DND-41 (cell line): Measurements from ENCODE around the gene CYP46A1.

ENCODE experiments used
- ATAC-seq: fragments of 200-7000 bp; cut with Tn5 transposase; 3 replicates; pipeline ENCODE4 v1.9.1; 2021; ENCODE audit warnings: low read depth; ENCODE audit not compliant: insufficient read depth
- DNase-seq: peaks from one replicate; pipeline ENCODE4 v3.0.0-alpha.2; 2020
- H2AFZ ChIP-seq: 2 replicates; pipeline ENCODE4 v1.6.0; 2012; ENCODE audit warnings: low read depth, low read length
- H3K27ac ChIP-seq: 2 replicates; pipeline ENCODE4 v1.5.1; 2012; ENCODE audit warnings: low read length, inconsistent platforms
- H3K27me3 ChIP-seq: fragments of 200-600 bp; sonication (generic); 2 replicates; pipeline ENCODE4 v1.6.0; 2012; ENCODE audit warnings: low read length, mild to moderate bottlenecking, inconsistent platforms; ENCODE audit not compliant: insufficient read depth, poor library complexity
- H3K36me3 ChIP-seq: 2 replicates; pipeline ENCODE4 v1.5.1; 2012; ENCODE audit warnings: low read length, inconsistent platforms; ENCODE audit not compliant: insufficient read depth
- H3K4me1 ChIP-seq: 2 replicates; pipeline ENCODE4 v1.5.1; 2012; ENCODE audit warnings: mild to moderate bottlenecking, low read length; ENCODE audit not compliant: insufficient read depth
- H3K4me2 ChIP-seq: 2 replicates; pipeline ENCODE4 v1.6.0; 2012; ENCODE audit warnings: mild to moderate bottlenecking, moderate library complexity, low read length, inconsistent platforms; ENCODE audit not compliant: insufficient read depth
- H3K4me3 ChIP-seq, 2 experiments: fragments of 200-600 bp in 1 of 2; shearing (Covaris generic) in 1 of 2; 2 replicates each; pipeline ENCODE4 v1.5.1; 2012 to 2016; ENCODE audit warnings: inconsistent platforms in 2 of 2, low read length in 2 of 2, mild to moderate bottlenecking in 2 of 2, low read depth in 1 of 2, moderate library complexity in 1 of 2
- H3K79me2 ChIP-seq: 2 replicates; pipeline ENCODE4 v1.6.0; 2012; ENCODE audit warnings: low read length, inconsistent platforms; ENCODE audit not compliant: insufficient read depth
- H3K9ac ChIP-seq: 2 replicates; pipeline ENCODE4 v1.6.0; 2012; ENCODE audit warnings: low read depth, mild to moderate bottlenecking, inconsistent platforms, low read length, moderate library complexity
- H3K9me3 ChIP-seq: 2 replicates; pipeline ENCODE4 v1.5.1; 2012; ENCODE audit warnings: low read length, moderate library complexity, mild to moderate bottlenecking, inconsistent platforms; ENCODE audit not compliant: insufficient read depth, severe bottlenecking
- H4K20me1 ChIP-seq: 2 replicates; pipeline ENCODE4 v1.6.0; 2012; ENCODE audit warnings: low read length; ENCODE audit not compliant: insufficient read depth
- CTCF ChIP-seq: IDR thresholded peaks from 2 replicates; pipeline ENCODE4 v1.5.1; 2012; ENCODE audit warnings: borderline replicate concordance, low read length, moderate library complexity, mild to moderate bottlenecking; ENCODE audit not compliant: poor library complexity, severe bottlenecking; ENCODE audit errors: extremely low read depth
- EZH2 ChIP-seq: IDR thresholded peaks from 3 replicates; pipeline ENCODE4 v1.6.1; 2012; ENCODE audit warnings: borderline replicate concordance, low read depth, mild to moderate bottlenecking, moderate library complexity, low read length, inconsistent platforms; ENCODE audit not compliant: severe bottlenecking

CYP46A1 gene

DNA sequence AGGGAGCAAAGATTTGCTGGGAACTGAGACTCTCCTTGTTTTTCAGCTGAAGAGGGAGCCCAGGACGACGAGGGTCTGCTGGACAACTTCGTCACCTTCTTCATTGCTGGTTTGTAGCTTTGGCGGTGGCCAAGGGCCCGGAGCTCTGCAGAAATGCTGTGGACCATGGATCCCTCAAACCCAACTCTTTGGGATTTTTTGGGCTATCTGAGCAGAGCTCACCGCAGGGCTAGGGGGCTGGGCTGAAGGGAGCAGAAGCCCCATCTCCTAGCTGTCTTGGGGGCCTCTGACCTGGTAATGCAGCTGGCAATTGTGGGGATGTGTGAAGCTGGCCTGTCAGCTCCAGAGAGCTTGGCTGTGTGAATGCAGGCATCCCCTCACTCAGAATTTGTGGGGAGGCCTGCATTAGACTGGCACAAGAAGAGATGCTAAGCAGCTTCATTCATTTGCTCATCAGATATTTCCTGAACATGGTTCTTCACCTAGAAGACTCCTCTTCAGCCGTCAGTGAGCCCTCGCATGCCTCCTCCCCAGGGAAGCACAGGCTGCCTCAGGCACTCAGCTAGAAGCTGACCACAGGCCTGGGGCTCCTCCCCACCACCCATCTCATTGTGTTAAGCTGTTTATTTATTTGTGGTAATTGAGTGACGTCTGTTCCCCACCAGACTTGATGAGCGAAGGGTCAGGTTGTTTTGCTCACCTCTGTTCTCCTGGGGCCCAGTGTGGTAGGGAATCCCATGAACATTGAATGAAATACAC is 32.2 kb downstream of the CYP46A1 start:
- no peak for ATAC-seq
- TF ChIP-seq EZH2 = no peak
- TF ChIP-seq CTCF = no peak

GRCh38 chr14:99716850-99717681 is 33.0 kb downstream of the CYP46A1 start:
- ATAC-seq (no peak), DNase-seq (no peak)
- Histone ChIP-seq H4K20me1 (no peaks in the 10 kb centered on the region), H3K79me2 (no peaks in the 10 kb centered on the region), H3K9me3 (no peaks in the 10 kb centered on the region), H3K4me3 (no peak overlapping the region), H2AFZ (no peak overlapping the region), H3K27me3 (no peaks in the 10 kb centered on the region), H3K36me3 (no peaks in the 10 kb centered on the region), H3K4me1 (no peaks in the 10 kb centered on the region), H3K4me2 (no peak overlapping the region), H3K9ac (no peak overlapping the region), H3K27ac (no peak overlapping the region)
- TF ChIP-seq EZH2 (no peak), CTCF (no peak)

More for the DNA sequence above, 32.2 kb downstream of the CYP46A1 start:
- Histone ChIP-seq H3K27ac (no peak overlapping the region), H3K4me1 (no peaks in the 10 kb centered on the region), H3K79me2 (no peaks in the 10 kb centered on the region), H3K4me3 (no peak overlapping the region), H3K9me3 (no peaks in the 10 kb centered on the region), H3K4me2 (no peak overlapping the region), H3K36me3 (no peaks in the 10 kb centered on the region), H2AFZ (no peak overlapping the region), H3K27me3 (no peaks in the 10 kb centered on the region), H3K9ac (no peak overlapping the region), H4K20me1 (no peaks in the 10 kb centered on the region)
- DNase-seq = no peak

- TF ChIP-seq CTCF = no peak
- TF ChIP-seq EZH2 = no peak
- H3K27ac ChIP-seq = no peak overlapping the region
- H2AFZ ChIP-seq = no peak overlapping the region
- no peak for DNase-seq
- H3K27me3 ChIP-seq = no peaks in the 10 kb centered on the region
- H4K20me1 ChIP-seq = 0 out of 2 replicates have a peak, but pooled peaks cover 1% of the 10 kb centered on the region
- no peaks in the 10 kb centered on the region for H3K4me1 ChIP-seq
- no peak overlapping the region for H3K4me3 ChIP-seq
- H3K79me2 ChIP-seq = no peaks in the 10 kb centered on the region
- no peaks in the 10 kb centered on the region for H3K36me3 ChIP-seq
- no peak overlapping the region for H3K4me2 ChIP-seq
- H3K9ac ChIP-seq = no peak overlapping the region
- no peak for ATAC-seq
- no peaks in the 10 kb centered on the region for H3K9me3 ChIP-seq
These were observed 33.5 kb downstream of the CYP46A1 start for GRCh38 chr14:99717682-99718013.
